GM21390 (cell line): ENCODE measurements around the gene FAM174C.

Experiments
- ATAC-seq: cut with Tn5 transposase; IDR thresholded peaks from one replicate; pipeline ENCODE4 v1.9.1; 2021; ENCODE audit not compliant: unreplicated experiment

The FAM174C gene

GRCh38 chr19:1284293-1284978 is 9.1 kb downstream of the FAM174C start:
- no peak for ATAC-seq

- ATAC-seq: no peak
These were observed 9.8 kb downstream of the FAM174C start for GRCh38 chr19:1284979-1285736.

- no peak for ATAC-seq
These were observed 10.5 kb downstream of the FAM174C start, which contains the start of gene EFNA2 for GRCh38 chr19:1285737-1286360. Gene EFNA2, plus strand, starts transcription at chr19:1285873. Its CDS starts 296 bp downstream, at chr19:1286169.

- ATAC-seq: no peak
These were observed 11.4 kb downstream of the FAM174C start for GRCh38 chr19:1286487-1287353.

- ATAC-seq: no peak
These were observed 12.3 kb downstream of the FAM174C start for GRCh38 chr19:1287354-1288225.

- no peak for ATAC-seq
These were observed 12.9 kb downstream of the FAM174C start for GRCh38 chr19:1288226-1288612.

- ATAC-seq: no peak
These were observed 13.7 kb downstream of the FAM174C start for GRCh38 chr19:1288833-1289685.

- ATAC-seq: no peak
These were observed 14.3 kb downstream of the FAM174C start for GRCh38 chr19:1289686-1290025.

GRCh38 chr19:1290196-1290702 is 14.9 kb downstream of the FAM174C start:
- no peak for ATAC-seq

GRCh38 chr19:1290703-1291651 is 15.6 kb downstream of the FAM174C start:
- no peak for ATAC-seq

GRCh38 chr19:1291761-1292418 is 16.6 kb downstream of the FAM174C start:
- ATAC-seq: no peak

- no peak for ATAC-seq
These were observed 17.3 kb downstream of the FAM174C start for GRCh38 chr19:1292419-1293151.

GRCh38 chr19:1293782-1294604 is 18.7 kb downstream of the FAM174C start:
- ATAC-seq: no peak

- ATAC-seq: no peak
These were observed 19.4 kb downstream of the FAM174C start for GRCh38 chr19:1294688-1295087.

GRCh38 chr19:1295169-1296012 is 20.1 kb downstream of the FAM174C start:
- ATAC-seq: no peak
